HG03159 (cell line): Measurements from ENCODE around the gene ADCY6.

Source experiments
- ATAC-seq: cut with Tn5 transposase; IDR thresholded peaks from one replicate; pipeline ENCODE4 v1.9.1; 2021; ENCODE audit warnings: mild to moderate bottlenecking, moderate library complexity; ENCODE audit not compliant: unreplicated experiment

ADCY6 gene

DNA sequence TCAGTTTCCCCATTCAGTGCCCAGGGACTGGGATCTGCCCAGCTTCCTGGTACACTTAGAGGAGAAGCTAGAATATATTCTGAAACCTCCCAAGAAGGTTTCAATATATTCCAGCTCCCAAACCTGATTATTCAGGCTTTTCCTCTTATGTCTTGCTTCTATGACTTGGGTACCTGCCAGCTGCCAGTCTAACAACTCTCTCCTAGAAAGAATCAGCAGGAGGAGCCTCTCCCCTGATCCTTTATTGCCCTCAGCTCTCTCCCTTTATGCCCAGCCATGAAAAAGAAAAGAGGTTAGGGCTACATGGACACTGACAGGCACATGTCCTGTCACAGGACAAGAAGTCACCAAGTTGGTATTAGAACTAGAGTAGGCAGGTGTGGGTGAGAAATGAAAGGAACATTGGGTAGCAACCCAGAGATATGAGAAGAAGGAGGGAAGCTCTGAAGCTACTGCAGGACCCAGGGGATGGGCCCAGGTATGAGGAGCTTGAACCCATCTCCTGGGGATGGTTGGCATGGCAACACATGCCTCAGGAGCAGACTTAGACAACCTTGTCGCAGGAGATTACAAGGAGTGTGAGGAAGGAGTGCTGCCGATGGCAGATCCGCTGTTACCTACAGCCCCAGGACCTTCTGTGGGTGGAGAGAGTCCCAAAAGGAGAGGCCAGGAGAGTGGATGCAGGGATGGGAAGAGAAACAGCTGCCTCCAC lies 27.4 kb upstream of the ADCY6 start:
- no peak for ATAC-seq

DNA sequence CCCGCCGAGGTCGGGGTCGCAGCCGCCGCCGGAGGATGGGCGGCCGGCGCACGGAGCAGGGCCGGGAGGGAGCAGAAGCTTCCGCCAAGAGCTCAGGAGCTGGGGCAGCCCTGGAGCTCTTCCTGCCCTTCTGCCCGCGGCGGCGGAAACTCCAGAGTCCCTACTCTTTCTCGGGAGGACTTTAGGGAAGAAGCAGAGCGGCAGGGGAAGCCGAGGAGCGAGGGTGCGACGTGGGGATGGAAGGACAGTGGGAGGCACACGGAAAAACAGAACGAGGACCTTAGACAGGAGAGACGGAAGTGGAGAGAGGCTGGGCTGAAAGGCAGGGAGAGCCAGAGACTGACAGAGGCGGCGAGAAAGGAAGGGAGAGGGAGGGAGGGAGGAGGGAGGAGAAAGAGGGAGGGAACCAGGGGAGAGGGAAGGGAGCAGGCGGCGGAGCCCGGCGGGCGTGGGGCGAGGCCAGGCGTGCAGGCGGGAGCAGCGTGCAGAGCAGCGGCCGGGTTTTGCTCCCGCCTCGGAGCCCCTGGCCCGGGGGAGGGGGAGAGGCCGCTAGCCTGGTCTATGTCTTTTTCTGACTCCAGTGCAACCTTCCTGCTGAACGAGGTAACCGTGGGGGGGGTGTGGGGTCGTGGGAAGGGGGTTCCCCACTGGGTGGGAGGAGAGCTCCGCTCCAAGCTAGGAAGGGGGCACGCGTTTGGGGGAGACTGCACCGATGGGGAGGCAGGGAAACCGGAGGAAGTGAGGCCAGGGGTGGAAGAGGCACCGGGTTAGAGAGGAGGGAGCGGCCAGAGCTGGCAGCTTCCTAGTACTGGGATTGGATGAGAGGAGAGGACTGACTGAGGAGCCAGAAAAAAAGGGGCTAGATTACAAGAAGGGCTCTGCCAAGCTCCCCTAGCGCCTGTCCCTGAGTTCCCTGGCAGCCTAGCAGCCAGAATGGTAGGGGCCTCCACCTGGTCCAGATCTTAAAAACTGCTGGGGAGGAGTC lies 26.5 kb upstream of the ADCY6 start:
- peak; percentile 31 for ATAC-seq

GRCh38 chr12:48814262-48815125 lies 25.6 kb upstream of the ADCY6 start:
- peak; percentile 77 for ATAC-seq

GRCh38 chr12:48813465-48814261 lies 24.8 kb upstream of the ADCY6 start:
- ATAC-seq = no peak

- no peak for ATAC-seq
Observed at GRCh38 chr12:48812389-48812788, 23.5 kb upstream of the ADCY6 start.

- ATAC-seq = no peak
Observed at GRCh38 chr12:48811437-48812090, 22.7 kb upstream of the ADCY6 start.

DNA sequence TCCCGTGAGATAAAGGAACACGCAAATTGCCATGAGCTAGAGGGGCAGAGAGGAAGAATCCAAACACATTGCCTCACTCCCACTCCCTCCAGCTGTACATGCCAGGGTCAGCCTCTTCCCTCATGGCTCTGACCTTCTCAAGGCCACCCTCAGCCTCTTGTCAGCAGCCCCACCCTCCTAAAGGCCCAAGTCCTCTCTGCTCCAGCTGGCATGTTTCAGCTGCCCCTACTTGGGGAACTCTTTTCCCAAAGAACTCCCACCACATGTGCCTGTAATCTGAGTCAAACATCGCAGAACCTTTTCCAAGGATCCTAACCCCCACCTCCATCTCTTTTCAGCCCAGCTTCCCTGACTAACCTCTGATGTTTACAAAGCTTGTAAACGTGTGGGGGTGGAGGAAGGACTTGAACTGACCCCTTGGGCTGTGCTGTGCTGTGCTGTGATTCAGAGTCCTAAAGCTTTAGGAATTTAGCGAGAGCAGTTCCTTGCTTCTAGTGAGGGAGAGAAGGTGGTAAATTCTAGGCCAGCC lies 22.1 kb upstream of the ADCY6 start:
- no peak for ATAC-seq

- no peak for ATAC-seq
Observed at GRCh38 chr12:48807981-48808380, 19.1 kb upstream of the ADCY6 start.

GRCh38 chr12:48803675-48804074 lies 14.8 kb upstream of the ADCY6 start:
- ATAC-seq = no peak

DNA sequence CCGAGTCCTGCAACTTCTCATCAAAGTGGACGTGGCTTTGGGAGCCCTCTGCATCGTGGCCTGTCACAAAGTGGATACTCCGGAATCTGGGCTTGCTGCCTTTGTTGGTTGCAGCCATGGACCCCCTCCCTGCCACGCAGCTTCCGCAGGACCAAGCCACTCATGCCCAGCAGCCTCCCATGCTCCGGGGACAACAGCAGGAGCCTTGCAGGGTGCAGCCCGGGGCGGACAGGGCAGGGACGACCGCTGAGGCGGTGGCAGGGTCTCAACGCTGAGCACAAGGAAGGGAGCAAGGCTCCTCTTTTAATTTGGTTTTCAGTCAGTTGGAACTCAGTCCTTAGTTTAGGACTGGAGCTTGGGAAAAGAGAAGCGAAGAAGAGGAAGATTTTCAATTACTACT lies 12.1 kb upstream of the ADCY6 start:
- ATAC-seq = no peak

DNA sequence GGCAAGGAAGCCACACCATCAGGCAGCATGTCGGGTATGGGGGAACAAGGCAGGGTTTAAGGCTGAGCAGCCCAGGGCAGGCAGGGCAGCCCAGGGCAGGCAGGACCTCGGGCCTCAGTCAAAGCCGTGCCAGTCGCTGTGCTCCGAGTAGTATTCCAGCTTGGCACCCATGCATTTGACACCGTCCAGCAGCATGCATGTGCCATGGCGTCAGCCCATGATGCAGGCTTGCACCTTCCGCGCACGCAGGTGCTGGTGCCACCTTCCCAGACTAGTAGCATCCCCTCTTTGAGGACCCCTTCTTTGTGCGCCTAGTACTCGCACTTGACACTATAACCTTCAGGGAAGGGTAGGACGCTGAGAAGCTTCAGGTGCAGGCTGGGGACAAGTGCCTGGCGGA lies 11.6 kb upstream of the ADCY6 start:
- no peak for ATAC-seq

- ATAC-seq = no peak
Observed at GRCh38 chr12:48796976-48797375, 8.1 kb upstream of the ADCY6 start.

DNA sequence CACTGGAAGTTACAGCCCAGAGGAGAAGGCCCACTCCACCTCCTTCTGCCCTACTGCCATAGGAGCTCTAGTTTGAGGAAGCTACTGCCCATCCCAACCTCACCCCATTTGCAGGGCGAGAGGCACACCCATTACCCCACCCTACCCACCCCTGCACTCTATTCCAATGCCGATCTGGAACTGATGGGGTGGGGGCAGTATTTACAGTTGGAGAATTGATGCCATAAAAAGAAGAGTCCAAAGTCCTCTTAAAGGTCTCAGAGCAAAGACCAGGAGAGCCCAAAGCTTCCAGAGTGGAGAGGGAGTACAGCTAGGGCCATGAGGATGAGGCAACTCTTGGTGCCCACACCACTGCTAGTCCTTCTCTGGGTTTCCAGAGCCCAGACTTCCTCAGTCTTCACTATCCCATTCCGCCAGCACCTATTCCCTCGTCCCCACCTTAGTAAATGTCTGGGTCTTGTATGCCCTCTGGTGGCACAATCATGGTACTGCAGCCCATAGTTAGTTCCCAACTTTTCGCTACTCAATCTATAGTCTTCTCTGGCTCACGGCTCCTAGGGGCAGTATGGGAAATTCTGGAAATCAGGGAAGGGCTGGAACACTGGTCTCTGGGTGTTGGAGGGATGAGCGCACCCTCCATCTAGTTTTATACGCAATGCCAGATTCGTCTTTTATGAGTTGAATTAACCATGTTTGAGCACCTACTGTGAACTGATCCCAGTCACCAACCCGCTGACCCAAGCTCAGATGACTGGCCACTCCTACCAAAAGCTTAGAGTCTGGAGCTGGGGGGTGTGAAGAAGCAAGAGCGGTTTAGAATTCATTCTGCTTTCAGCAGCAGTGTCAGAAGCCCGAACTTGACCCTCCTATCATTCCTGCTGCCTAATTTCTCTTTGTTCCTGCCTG lies 6.9 kb upstream of the ADCY6 start:
- ATAC-seq = no peak

GRCh38 chr12:48794870-48795269 lies 6.0 kb upstream of the ADCY6 start:
- no peak for ATAC-seq

GRCh38 chr12:48793696-48794095 lies 4.8 kb upstream of the ADCY6 start:
- no peak for ATAC-seq

DNA sequence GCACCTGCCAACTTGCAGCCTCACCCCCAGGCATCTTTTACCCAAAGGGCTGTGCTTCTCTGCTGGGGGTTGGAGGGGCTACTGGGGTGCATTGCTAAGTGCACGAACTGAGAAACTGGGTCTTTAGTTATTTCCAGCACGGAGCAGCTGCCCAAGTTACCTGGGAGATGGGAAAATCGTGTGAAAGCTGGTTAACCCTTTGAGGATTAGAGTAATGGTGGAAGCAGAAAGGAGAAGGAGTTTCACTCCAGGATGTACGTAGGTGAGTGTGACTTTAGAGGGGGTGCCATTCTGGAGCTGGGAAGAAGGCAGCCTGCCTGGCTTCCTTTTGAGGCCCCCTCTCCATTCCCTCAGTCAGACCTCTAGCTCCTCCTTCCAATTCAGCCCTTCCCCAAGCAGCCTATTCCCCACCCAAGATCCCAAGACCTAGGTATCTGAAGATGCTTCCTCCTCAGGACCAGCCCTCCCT lies 1.0 kb upstream of the ADCY6 start:
- no peak for ATAC-seq

DNA sequence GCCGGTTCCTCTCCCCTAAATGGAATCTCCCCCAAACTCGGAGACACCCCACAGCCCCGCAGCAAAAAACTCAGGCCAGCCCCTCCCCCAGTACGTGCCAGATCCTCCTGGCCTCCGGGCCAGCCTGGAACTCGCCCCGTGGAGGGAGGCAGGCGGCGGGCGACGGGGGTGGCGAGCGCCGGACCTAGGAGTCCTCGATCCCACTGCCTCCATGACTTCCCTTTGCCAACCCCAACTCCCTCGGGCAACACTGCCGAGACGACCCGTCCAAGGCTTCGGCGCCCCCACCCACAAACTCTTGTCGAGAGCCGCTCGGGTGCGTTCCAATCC lies 400 bp downstream of the ADCY6 start:
- ATAC-seq = peak; percentile 4

GRCh38 chr12:48787791-48788523 lies 932 bp downstream of the ADCY6 start:
- no peak for ATAC-seq
